Measurements from ENCODE around the gene CAPN9.

The CAPN9 gene

GRCh38 chr1:230800891-230801840 is 54.0 kb downstream of the CAPN9 start:
- DNase-seq = no peak

GRCh38 chr1:230804396-230804795 is 57.2 kb downstream of the CAPN9 start:
- DNase-seq = no peak

- no peak for DNase-seq
Measured at GRCh38 chr1:230806552-230806951, 59.4 kb downstream of the CAPN9 start.

GRCh38 chr1:230807029-230807428 is 59.8 kb downstream of the CAPN9 start:
- no peak for DNase-seq

GRCh38 chr1:230807561-230808280 is 60.5 kb downstream of the CAPN9 start:
- no peak for DNase-seq

- DNase-seq = no peak
Measured at GRCh38 chr1:230808281-230808872, 61.2 kb downstream of the CAPN9 start.

GRCh38 chr1:230809256-230809990 is 62.2 kb downstream of the CAPN9 start:
- no peak for DNase-seq

GRCh38 chr1:230812568-230812967 is 65.4 kb downstream of the CAPN9 start:
- no peak for DNase-seq

GRCh38 chr1:230814949-230815692 is 67.9 kb downstream of the CAPN9 start:
- DNase-seq = no peak

- no peak for DNase-seq
Measured at GRCh38 chr1:230816018-230816417, 68.8 kb downstream of the CAPN9 start.

GRCh38 chr1:230818367-230818766 is 71.2 kb downstream of the CAPN9 start:
- DNase-seq = no peak

GRCh38 chr1:230818901-230819300 is 71.7 kb downstream of the CAPN9 start:
- no peak for DNase-seq

GRCh38 chr1:230819976-230820375 is 72.8 kb downstream of the CAPN9 start:
- no peak for DNase-seq

GRCh38 chr1:230820568-230820967 is 73.4 kb downstream of the CAPN9 start:
- DNase-seq = no peak

- DNase-seq = no peak
Measured at GRCh38 chr1:230821346-230821745, 74.2 kb downstream of the CAPN9 start.

- DNase-seq = no peak
Measured at GRCh38 chr1:230822092-230822581, 74.9 kb downstream of the CAPN9 start.

- DNase-seq = no peak
Measured at GRCh38 chr1:230823426-230823825, 76.2 kb downstream of the CAPN9 start.

- no peak for DNase-seq
Measured at GRCh38 chr1:230823931-230824381, 76.8 kb downstream of the CAPN9 start.

- DNase-seq = no peak
Measured at GRCh38 chr1:230824551-230824918, 77.3 kb downstream of the CAPN9 start.

GRCh38 chr1:230824919-230825721 is 77.9 kb downstream of the CAPN9 start:
- no peak for DNase-seq

- no peak for DNase-seq
Measured at GRCh38 chr1:230825761-230826160, 78.6 kb downstream of the CAPN9 start.
